Measurements from ENCODE around the gene ACOXL.
"Not testable (repeated sequence)": the region's sequence is repeated elsewhere in the genome, so short reads cannot be mapped to it uniquely, and the experiment has no call there.

The ACOXL gene

DNA sequence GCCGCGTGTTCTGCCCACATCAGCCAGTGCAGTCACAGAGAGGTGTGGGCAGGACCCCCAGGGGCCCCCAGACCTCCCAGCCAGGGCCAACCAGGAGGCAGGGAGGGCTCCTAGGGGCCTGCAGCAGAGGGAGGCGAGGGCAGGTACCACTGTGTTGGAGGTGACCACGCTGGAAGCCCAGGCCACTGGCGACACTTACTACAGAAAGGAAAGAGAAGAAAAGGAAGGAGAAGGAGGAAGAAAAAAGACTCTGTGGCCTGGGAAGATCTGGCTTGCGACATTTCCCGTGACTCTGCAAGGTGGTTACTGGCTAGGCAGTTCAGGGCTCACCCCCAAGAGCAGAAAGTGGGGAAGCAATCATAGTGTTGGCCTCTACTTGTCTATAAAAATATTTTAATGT lies 290.3 kb downstream of the ACOXL start:
- no peak for DNase-seq

DNA sequence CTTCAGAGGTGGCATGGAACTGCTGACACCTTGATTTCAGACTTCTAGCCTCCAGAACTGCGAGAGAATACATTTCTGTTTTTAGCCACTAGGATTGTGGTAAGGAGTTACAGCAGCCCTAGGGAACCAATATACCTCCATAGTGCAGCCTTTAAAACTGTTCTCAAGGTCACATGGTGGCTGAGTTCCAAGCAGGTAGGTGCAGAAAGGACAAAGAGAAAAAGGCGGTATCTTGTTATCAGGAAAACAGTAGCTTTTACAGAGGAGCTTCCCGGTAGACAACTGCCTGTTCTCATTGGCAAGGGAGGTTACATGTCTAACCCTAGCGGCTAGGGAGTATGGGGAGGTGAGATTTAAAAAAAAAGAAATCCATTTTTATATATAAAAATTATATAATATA lies 292.1 kb downstream of the ACOXL start:
- DNase-seq, result no peak

- DNase-seq, result no peak
Measured at GRCh38 chr2:111025288-111025687, 292.9 kb downstream of the ACOXL start.

DNA sequence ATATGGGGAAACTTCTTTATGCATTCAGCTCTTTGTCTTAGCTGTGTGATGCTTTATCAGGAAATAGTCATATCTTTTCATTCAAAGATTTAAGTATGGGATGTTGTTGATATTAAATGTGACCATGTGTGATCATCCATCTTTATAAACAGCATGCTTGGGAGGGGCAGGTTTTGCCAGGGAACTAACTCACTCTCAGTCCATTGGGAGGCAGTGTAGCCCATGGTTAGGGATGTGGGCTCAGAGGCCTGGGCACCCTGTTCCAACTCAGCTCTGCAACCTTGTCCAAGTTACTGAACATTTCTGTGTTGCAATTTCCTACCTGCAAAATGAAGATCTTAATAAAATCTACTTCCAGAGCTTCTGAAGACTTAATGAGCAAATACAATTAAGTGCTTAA lies 296.3 kb downstream of the ACOXL start:
- DNase-seq, result no peak

DNA sequence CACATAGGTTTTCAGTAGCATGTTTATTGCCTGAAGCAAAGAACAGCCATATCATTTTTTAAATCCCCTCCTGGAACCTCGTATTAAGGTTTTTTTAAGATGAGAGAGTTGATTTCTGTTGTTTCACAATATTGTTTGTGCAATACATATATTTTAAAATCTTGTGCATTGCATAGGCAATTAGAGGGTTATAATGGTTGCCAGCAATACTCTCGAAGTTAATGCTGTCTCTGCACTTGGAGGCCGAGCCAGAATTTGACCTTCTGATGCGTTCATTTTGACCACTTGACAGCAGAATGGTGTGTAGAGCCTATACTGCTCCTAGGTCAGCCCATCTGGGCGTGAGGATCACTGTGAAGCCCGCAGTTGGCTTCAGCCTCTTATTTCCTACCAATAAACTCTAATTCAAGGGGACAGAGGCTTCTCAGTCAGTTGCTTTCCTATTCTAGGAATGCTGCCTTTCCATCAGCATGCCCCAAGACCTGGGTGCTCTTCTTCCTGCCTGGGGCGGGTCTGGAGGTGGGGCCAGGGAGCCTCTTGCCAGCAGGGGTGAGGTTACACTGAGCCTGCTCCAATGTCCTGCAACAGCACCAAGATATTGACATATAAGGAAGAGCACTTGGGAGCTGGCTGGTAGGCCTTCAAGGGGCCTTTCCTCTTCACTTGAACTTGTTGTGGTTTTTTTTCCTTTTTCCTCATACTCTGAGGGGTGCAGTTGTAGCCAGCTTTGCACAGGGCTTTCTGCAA lies 297.0 kb downstream of the ACOXL start:
- DNase-seq, result no peak

GRCh38 chr2:111030260-111030891 lies 298.0 kb downstream of the ACOXL start:
- no peak for DNase-seq

DNA sequence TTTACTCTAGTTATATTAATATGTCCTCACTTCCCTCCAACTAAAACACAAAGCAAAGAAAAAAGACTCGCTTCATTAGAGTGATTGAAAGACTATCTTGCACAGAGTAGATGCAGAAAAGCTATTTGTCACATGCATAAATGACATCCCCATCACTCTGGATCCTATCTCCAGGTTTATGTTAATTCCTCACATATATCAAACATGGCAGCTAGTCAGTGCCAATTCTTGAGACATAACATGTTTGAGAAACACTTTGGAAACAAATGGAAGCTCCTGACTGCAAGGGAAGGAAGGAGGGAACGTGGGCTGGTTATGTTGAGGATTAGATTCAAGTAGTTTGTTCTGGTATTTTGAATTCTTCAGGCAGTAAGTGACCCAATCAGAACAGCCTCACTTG lies 298.6 kb downstream of the ACOXL start:
- no peak for DNase-seq

DNA sequence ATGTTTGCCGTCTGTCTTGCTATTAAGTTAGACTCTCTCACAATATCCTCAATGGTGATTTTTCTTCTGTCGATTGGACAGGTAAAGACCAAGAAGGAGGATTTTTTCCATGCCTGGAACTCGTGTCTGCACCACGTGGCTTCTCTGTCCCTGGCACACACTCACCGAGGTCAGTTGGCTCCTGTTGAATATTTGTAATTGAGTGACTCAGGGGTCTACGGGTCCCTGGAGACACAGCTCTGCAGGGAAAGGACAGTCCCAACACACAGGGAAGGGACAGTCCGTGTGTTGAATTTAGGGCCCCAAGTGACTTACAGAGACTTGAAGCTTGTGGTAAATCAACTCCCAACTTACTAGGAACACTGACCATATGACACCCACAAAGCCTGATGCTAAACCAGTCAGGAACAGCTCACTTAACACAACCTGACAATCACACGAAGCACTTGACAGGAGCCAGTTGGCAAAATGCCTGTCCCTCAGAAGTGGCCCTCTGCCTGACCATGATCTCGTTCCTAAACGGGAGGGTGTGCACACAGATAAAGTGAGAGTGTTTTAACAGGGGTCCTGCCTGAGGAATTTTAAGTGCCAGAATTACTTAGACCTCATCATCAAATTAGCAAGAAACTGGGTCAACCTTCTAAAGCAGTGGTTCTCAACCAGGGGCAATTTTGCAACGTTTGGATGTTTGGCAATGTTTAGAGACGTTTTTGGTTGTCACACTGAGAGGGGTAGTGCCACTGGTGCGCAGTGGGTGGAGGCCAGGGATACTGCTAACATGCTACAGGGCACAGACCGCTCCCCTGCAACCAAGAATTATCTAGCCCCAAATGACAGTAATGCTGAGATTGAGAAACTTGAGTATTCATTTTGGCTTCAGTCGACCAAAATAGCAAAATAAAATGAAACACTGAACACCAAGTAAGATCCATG lies 299.4 kb downstream of the ACOXL start:
- no peak for DNase-seq

DNA sequence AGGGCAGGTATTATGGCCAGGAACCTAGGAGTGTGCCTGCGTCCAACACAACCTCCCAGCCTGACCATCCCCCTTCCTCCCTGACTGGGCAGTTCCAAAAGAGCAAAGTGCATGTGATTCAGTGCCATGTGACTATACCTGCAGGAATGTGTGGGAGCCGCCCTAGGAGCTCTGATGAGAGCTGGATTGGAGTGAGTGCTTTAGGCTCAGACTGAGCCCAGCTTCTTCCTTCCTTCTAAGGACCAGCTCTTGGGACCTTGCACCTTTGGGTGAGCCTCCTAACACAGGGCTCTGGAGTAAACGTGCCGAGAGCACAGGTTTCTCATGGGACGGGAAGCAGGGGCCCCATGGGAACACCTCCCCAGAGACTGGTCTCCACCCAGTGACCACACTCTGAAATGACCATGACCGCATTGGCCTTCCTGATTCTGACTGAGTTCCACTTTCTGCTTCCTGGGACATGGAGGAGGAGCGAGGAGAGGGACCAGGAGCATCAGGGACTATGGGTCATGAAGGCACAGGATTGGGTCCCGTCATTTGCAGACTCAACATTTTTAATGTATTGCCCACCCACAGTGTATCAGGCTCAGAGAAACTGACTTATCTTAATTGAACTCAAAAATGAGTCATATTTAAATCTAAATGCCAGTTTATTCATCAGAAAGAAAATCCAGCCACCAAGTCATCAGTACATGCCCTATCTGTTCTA lies 300.5 kb downstream of the ACOXL start:
- DNase-seq, result no peak

DNA sequence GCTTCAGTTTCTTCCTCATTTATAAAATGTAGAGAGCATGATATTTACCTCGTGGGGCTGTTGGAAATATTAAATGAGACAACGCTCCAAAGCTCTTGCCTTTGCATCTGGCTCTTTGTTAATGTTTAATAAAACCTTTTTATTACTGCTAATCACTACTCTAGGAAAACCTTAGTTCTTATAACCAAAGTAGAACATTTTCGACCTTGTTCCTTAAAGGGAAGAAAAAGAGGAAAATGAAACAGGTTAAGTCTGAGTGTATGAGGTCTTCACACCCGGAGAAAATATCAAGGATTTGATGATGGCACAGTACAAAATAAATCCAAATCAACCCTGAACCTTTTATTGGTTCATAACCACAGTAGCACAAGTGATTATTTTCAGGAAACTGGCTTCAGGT lies 301.8 kb downstream of the ACOXL start:
- DNase-seq, result no peak

GRCh38 chr2:111034606-111035005 lies 302.2 kb downstream of the ACOXL start:
- no peak for DNase-seq

- no peak for DNase-seq
Measured at GRCh38 chr2:111035830-111036441, 303.6 kb downstream of the ACOXL start.

DNA sequence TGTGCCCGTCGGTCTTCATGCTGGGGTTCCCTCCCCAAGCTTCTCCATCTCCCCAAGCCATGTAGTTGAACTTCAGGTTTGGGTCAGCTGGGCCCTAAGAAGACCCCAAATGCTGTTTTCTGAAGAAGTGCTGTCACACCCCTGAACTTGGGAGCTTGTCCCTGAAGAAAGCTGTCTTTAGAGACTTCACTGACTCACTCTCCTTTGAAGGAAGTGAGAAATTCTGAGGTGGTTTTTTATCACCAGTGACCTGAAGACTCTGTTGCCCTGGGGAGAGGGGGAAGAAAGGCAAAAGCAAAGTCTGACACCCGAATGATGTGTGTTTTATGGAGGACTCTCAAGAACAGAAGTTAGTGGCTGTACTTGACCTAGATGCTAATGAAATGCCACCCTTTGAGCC lies 304.8 kb downstream of the ACOXL start:
- DNase-seq, result no peak

- no peak for DNase-seq
Measured at GRCh38 chr2:111039628-111040383, 307.4 kb downstream of the ACOXL start.

DNA sequence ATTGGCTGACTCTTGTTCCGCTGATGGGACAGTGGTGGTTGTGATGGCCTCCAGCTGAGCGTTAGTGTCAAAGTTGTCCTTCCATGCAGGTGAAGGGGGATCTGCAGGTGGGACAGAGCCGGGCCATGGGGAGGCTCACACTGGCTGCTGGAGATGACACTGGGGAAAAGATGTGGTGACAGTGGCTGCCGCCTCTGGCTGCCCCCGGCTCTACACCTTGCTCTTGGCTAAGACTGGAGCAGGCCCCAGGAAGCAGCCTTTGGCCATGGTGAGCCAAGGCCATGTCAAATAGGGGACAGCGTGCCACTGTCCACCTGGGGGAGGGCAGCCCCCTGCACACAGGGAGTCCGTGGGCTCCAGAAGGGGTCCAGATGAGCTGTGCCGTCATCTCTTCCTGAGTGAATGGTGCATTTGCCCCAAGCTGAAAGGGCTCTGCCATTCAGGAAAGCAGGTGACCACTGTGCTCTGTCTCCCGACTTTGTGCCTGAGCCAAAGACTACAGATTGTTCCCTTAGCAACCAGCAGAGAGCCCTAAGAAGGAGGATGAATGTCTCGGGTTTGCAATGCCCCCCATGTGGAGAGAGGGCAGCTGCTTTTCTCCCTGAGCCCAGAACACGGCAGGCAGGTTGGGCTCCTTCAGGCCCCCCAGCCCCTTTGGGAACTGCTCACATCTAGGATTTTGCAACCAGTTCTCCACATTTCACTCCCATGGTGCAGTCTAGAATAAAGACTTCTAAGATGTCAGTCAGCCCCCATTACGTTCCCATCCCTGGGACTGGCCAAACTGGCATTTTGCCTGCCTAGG lies 309.2 kb downstream of the ACOXL start:
- DNase-seq, result no peak

DNA sequence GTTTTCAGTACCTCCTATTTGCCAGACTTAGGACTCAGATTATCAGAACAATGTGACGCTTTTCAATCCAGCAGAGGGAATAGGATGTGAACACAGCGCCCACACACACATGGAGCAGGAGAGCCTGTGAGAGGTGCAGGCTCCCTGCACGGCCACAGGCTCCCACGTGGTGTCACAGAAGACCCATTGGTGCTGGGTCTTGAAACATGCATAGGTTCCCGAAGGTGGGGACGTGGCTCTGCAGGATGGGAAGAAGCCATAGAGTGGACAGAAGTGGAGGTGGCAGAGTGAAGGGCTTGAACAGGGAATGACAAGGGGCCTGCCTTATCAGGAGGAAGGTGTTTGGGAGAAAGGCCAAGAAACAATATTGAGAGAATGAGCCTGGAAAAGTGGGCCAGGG lies 309.9 kb downstream of the ACOXL start:
- no peak for DNase-seq

DNA sequence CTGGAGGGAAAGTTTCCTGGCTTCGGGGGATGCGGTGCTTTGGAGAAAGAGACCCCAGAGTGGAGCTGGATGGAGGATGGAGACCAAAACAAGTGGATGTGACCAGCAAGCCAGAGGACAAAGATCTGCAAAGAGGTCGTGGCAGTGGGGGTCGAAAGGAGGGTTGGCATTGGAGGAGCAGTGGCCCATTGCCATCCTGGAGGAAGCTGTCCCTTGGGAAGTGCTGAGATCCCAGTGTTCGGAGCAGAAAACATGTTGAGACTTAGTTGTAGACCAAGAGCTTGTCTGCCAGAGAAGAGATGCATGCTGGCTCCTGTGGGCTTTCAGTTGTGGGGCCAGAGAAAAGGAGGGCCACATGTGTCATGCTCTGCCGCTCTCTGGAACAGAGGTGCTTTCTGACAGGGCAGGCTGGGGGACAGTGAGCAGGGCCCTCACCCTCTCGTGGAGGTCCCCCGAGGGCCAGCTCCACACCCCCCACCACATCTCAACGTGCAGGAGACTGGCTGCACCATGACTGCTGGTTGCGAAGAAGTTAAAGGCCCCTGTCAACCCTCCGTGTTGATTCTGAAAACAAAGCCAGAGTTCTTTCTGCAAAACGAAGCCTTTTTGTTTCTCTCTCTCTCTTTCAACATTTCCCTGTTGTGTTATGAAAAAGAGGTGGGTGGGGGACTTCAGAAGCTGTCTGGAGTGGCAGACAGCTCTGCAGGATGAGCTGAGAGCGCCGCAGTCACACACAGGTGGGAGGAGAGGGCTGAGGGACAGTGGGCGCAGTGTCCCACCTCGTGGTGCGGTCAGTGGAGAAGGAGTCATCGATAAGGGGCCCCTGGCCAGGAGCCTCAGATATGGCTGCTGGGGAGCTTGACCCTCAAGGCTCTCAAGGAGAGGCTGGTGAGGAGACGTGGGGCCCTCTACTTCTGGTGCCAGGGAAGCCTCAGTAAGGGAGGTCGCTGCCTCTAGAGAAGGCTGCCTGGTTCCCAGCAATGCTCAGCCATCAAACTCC lies 310.7 kb downstream of the ACOXL start:
- no peak for DNase-seq

- DNase-seq, result no peak
Measured at GRCh38 chr2:111044066-111044465, 311.7 kb downstream of the ACOXL start.

DNA sequence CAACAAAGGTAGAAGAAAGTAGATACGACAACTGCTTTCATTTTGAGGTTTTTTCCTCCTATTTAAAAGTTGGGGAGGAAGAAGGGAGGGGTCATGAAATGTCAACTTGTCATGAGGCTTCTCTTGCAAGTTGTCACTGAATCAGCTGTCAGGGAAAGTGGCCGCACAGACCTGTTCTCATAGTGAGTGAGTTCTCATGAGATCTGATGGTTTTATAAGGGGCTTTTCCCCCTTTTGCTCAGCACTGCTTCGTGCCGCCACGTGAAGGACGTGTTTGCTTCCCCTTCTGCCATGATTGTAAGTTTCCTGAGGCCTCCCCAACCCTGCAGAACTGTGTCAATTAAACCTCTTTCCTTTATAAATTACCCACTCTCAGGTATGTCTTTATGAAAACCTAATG lies 312.9 kb downstream of the ACOXL start:
- DNase-seq, result not testable (repeated sequence)

Data from SHP77 (cell line).